HG03378 (cell line): ENCODE results near the gene F12.
A peak's percentile ranks its signal among the peaks of the same experiment; 100 is the strongest.
"Not testable (repeated sequence)": the region's sequence is repeated elsewhere in the genome, so short reads cannot be mapped to it uniquely, and the experiment has no call there.

Experiments used
- ATAC-seq: cut with Tn5 transposase; IDR thresholded peaks from one replicate; pipeline ENCODE4 v1.9.1; 2021; ENCODE audit warnings: mild to moderate bottlenecking, moderate library complexity; ENCODE audit not compliant: unreplicated experiment

The F12 gene

DNA sequence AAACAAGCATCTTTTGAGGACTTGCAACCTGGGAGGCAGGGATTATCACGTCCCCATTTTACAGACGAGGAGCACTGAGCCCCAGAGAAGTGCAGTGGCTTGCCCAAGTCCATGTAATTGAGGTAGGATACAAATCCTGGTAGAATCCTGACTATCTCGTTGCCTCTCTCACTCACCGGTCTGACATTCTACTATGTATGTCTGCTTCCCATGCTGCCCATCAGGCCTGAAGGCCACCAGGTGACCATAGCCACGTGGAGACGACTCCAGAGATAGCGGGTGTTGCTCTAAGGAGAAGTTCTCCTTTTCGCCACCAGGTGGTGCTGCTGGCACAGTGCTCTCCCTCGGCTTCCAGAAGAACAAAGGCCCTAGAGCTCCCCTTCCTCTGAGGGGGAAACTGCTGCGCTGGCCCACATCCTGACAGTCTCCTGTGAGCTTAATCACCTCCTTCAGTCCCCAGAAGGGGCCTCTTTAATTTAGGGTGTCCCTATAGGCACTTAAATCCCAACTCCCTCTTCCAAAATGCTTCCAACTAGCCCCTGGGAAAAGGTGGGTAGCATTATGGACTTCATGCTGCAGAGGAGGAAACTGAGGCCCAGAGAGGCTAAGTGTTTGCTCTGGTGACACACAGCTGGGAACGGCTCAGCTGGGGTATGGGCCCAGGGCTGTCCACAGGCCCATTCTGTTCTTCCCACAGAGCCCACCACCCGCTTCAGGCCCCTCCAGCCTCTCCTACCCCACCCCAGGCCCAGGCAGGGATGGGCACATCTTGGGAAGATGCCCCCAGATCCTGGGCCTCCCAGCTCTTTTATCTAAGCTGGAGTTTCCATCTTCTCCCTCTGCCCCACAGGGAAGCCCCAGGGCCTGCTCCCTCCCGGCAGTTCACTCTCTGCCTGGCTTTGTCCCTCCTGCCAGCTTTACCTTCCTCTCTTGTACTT lies 18.7 kb downstream of the F12 start:
- no peak for ATAC-seq

DNA sequence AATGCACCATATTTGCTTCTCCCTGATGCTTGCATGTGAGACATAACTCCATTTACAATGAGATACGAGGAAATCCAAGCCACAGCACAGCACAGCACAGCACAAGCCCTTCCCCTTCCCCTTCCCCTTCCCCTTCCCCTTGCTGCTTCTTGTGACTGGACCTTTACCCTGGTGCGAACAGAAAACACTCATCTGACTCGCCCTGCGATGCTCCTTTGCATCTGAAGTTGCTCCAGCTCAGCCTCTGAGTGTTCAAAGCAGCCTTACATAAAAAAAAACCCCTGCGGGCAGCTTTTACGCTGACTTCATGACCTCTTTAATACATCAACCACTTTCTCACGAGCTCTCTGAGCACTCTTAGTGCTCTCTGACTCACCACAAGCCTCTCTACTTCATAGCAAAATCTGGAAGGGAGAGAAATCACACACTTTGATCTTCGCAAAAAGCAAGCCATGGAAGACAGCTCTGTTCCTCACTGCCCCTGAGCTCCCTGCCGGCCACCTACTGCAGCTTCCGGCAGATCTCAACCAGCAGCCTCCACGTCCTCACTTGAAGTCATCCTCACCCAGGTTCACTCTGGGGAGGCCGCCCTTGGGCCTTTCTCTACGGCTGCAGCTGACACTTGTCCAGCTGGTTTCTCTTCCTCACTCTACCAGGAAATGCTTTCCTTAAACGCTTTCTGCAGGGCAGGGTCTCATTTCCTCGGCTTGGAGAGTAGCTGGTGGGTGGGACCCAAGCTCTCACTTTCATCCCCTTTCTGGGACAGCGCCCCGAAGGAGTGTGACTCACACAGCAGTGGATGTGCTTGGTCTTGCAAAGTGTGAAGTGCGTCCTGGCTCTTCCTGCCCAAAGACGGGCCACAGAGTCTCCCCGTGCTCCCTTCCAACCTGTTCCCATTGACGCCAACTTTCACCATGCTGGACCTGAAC lies 19.9 kb downstream of the F12 start:
- ATAC-seq: no peak

DNA sequence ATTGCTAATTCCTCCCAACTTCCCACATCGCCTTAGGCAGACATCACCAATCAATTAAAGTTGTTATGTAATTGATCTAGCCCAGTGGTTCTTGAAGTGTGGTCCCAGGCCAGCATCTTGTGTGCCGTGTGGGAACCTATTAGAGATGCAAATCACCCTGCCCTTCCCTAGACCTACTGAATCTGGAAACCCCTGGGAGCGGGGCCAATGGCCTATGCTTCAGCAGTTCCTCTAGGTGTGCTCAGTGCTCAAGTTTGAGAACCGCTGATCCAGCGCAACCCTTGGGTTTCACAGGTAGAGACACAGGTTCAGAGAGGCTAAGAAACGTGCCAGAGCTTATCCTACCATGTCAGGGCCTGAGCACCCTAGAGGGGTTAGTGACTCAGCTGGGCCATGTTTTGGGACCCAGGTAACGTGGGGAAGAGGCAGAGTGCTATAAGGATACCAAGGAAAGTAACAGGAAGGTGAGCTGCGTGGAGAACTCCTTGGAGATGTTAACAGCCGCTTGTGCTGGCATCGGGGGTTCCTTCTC lies 20.8 kb downstream of the F12 start:
- ATAC-seq: no peak

DNA sequence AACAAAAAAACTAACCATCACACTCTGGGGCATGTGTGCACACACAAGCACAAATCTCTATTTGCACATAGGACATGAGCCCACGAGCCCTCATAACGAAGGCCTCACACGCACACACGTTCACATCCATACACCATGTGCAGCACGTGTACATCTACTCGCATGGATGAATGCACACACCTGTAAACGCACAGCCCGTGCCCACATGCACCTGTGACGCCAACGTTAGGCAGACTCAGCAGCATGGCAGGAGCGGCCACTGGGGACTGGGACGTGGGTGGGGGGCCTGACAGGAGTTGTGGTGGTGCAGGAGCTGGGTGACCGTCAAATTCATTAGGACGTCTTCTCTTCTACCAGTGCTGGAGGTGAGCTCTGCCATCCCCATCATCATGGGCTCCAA lies 22.0 kb downstream of the F12 start:
- ATAC-seq: no peak

DNA sequence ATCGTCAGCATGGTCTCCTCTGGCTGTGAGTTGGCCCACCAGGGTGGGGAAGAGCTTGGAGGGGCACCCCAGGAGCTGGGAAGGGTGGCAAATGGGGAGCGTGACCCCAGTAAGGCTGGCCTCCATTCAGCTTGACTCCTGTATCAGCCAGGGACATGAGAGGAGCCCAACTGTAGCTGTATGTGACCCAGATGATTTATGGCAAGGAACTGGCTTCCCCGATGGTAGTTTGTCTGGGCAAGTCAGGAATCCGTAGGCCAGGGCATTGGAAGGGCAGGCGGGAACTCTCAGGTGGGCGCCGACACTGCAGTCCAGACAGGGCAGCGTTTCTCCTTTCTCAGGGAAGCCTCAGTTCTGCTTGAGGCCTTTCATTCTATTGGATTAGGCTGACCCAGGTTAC lies 22.8 kb downstream of the F12 start:
- no peak for ATAC-seq

DNA sequence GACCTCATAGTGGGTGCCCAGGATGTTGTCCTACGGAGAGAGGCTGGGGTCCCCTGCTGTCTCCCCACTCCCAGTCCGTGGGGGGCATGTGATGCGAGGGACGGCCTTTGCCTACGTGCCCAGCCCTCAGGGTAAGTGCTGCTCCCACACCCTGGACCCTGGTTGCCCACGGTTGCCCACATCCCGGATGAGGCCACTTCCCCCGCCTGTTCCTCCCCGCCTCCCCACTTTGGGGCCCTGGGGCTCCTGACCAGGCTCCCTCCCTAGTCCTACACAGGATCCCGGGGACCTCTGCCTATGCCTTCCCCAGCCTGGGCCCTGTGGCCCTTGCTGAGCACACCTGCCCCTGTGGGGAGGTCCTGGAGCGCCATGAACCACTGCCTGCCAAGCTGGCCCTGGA lies 23.6 kb downstream of the F12 start:
- ATAC-seq: no peak

DNA sequence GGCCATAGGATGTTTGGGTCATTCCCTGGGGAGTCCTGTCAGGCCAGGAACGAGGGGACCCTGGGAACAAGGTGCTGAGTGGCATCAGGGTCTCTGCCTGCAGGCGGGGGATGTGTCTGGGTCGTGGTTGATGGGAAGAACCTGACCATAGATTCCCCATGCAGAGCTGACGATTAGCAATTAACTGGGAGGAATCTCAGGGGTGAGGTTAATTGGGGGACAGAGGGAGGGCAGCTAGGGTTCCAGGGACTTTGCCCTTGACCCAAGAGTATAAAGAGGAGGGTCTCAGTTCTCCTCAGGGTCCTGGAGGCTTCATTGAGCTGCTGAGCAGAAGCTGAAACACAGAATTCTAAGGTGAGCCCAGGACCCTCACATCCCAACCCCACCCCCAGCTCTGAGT lies 25.2 kb downstream of the F12 start, which contains the start of gene SLC34A1:
Gene SLC34A1, plus strand, starts transcription at position 301 of the 400 bp plus-strand sequence. CDS start 1,308 bp downstream, outside the sequence.
- ATAC-seq: no peak

DNA sequence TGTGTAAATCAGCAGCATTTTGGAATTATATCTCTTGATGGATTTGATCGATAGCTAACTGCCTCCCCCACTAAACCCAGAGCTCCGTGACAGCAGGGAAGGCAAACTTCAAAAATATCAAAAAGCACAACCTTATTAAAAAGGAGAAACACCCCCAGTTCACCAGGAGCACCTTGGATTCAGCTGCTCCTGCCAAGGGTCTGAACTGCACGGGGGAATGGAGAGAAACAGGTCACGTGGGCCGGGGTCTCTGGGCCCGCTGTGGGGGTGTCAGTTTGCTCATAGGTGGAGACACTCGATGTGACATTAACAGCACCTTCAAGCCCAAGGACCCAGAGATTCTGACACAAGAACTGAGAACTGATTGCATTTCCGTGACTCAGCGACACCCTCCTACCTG lies 26.2 kb downstream of the F12 start:
- no peak for ATAC-seq

DNA sequence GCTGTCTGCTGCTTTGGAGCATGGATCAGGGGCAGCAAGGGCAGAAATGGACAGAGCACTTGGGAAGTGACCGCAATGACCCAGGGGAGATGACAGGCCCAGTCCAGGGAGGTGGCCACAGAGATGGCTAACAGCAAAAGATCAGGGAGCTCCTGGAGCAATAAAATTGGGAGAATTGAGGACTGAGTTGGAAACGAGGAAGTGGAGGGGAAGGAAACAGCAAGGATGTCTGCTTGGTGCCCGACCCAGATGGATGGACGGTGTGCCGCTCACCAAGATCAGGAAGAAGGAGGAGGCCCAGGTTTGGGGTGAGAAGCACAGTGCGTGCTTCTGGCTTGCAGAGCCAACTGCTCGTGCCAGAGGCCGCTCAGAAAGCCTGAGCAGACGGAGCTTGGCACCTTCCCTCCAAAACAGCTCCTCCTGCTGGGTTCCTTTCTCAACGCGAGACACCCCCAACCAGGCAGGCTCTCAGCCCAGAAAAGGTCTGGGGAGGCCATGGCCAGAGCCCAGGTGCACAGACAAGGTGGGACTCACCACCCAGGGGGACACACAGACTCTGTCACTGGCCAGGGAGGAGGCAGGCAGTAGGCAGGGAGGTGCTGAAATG lies 26.8 kb downstream of the F12 start:
- no peak for ATAC-seq

DNA sequence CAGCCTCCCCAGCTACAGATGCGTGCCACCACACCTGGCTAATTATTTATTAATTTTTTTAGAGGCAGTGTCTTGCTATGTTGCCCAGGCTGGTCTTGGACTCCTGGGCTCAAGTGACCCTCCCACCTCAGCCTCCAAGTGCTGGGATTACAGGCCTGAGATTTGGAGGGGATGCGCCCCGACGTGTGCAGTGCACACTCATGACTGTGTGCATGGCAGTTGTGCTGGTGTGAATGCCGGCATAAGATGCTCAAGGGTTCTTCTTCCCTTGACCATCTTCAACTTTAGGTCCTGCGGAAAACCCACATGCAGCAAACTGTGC lies 28.6 kb downstream of the F12 start:
- ATAC-seq: no peak

DNA sequence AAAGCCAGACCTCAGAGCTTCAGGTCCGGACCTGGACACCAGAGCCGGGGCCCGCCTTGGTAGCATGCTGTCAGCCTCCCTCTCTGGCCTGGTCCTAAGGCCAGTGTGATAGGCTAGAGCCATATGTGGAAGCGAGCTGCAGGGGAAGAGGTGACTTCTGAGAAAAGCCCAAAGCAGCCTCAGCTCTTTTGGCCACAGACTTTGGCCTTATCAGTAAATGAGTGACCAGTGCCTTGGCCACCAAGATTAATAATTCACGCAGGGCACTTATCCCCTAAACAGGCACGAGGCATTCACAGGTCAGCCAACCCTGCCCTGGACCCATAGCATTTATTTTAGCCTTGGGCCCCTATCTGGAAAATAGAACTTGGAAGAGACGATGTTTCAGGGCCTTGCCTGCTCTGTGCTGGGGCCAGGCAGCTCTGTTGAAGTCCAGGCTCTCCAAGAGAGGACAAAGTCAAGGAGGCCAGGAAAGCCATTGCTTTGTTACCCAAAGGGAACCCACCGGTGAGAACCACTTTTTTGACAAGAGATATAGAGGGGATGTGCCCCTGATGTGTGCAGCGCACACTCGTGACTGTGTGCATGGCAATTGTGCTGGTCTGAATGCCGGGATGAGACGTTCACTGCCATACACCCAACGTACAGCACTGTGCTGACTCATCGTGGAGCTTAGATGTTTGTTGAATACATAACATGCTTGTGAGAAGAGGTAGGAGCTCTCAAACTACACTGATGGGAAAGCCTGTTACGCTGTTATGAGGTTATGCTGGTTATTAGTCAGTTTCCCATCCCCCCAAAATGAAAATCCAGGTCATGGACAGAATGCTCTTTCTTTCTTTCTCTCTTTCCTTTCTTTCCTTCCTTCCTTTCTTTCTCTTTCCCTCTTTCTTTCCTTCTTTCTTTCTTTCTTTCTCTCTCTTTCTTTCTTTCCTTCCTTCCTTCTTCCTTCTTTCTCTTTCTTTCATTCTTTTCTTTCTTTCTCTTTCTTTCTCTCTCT lies 30.2 kb downstream of the F12 start:
- peak; percentile 65 for ATAC-seq

DNA sequence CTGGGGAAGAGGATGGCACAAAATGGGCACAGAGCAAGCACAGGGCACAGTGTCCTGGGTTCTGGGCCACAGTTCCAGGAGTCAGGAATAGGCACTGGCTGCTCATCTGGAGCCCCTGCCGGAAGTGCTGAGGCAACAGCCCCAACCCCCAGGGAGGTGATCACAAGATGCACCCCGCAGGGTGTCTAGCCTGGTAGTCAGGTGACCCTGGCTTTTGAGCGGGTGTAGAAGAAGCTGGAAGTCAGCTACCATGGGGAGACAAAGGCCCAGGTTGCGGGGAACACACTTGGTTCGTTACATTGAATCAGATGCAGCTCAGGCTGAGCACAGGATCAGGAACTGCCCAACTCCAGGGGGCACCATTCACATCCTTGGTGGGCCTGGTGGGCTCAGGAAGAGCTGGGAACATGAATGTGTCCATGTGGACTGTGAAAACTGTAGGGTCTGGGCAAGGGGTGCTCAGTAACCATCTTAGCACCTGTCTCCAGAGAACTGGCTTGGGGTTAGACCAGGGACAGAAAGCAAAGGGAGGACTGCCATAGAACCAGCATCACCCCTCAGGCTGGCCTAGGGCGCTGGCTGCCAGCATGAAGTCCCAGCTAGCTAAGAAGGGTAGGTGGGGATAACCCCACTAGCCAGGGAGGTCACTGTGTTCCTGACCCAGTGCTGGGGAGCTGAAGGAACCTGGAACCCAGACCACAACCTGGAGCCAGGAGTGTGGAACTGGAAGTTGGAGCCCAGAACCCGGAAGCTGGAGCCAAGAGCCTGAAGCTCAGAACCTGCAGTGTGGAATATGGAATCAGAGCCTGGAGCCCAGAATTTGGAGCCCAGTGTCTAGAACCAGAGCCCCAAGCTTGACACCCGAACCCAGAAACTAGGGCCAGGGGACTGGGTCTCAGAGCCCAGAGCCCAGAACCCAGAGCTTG lies 31.2 kb downstream of the F12 start:
- no peak for ATAC-seq

DNA sequence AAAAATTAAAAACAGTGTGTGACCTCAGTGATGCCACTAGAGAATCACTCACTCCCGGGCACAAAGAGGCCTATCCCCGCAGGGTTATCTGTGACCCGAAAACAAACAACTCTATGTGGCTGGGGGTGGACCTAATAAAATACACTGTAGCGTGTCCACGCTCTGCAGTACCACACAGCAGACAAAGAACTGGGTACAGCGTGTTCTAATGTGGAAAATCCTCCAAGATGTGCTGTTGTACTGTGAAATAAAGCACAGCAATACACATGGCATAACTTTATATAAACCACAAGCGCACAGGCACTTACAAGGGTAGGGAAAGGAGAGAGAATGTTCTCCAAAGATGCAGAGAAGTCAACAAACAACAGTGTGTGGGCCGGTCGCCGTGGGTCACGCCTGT lies 33.3 kb downstream of the F12 start:
- no peak for ATAC-seq

DNA sequence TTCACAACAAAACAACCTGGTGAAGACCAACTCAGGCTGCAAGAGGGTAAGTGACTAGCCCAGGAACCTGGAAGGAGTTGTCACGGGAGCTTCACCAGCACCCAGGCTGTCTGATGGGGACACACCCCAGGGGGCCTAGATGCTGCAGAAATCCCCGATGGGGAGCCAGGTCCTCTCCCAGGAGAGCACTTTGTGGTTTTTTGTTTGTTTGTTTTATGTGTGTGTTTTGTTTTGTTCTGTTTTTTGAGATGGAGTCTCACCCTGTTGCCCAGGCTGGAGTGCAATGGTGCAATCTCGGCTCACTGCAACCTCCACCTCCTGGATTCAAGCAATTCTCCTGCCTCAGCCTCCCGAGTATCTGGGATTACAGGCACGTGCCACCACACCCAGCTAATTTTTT lies 33.8 kb downstream of the F12 start:
- not testable (repeated sequence) for ATAC-seq

DNA sequence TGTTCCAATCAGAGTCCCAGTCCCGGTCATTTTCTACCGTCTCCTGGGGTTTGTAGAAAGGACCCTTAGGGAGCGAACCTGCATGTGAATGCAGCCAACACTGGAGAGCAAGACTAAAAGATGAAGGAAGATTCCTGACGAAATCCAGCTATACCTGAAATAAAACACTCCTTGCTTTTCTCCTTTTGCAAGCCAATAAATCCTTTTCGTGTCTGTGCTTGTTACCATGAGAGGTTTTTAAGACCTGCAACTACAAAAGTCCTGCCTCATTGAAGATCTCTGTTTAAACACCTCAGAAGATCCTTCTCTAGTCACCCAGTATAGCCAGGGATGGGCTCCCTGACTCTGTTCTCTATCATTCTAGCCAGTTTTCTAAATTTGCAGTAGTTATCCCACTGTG lies 35.2 kb downstream of the F12 start:
- no peak for ATAC-seq

DNA sequence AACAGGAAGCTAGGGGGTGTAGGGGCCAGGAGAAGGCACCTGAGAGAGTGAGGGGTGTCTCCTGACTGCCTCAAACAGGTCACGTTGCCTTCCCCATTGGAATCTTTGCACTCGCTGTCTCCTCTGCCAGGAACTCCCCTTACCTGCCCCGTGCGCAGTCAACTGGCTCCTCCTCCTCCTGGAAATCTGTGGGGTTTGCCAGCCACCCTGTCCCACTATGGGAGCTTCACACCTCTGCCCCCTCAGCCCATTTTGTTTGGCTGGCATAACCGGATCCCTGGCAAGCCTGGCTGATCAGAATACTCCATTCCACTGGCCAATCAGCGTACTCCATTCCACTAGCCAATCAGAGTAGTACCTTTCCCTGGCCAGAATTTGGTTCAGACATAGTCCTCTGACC lies 35.6 kb downstream of the F12 start:
- no peak for ATAC-seq

DNA sequence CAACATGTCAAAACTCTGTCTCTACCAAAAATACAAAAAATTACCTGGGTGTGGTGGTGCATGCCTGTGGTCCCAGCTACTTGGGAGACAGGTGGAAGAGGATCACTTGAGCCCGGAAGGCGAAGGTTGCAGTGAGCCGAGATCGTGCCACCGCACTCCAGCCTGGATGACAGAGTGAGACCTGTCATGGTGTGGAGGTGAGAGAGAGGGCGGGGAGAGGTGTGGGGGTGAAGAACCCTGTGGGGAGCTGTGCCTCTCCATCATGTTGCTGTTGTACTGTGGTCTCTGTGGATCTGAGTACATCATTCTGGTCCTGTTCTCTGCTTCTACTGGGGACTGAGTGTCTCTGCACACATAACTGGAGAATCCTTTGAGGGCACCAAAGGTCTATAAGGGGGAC lies 36.5 kb downstream of the F12 start:
- no peak for ATAC-seq

DNA sequence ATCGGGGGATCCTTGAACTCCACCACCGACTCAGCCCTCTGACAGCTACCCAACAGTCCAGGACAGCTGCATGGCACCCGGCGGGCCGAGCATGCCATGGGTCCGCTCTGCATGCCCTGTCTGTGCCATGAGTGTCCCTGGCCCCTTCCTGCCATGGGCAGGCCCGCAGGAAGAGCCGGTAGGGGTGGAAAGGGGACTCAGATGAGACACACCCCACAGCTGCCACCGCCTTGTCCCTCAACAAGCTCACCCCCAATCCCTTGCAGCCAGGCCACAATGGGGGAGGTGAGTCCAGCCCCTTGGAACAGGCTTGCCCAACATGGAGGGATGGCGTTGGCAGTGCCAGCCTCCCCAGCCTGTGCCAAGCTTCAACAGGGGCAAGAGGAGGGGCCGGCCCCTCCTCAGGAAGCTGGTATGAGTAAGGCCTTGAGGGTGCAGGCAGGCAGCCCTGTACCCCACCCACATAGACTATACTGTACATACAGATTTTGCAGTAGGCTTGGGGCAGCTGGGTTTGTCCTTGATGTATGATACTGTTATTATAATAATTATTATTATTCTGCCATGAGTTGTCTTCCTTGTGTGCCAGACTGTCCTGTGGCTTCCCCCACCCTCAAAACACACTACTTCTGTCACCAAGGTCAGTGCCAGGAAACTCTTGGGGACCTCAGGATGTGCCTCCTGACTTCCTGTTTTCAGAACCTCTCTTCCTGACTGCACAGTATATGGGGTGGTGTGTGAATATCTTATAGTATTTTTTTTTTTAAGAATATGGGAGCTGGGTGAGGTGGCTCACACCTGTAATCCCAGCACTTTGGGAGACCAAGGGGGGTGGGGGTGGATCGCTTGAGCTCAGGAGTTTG lies 37.1 kb downstream of the F12 start:
- ATAC-seq: no peak
